SK-N-SH treated with all-trans-retinoic acid at 6 μM for 48 hours (cell line): Measurements from ENCODE around the gene KCTD1.

Experiments used
- PATZ1 ChIP-seq: fragments of 250-450 bp; sonication (Bioruptor Pico); IDR thresholded peaks from 2 replicates; pipeline ENCODE4 v1.8.0; 2020; ENCODE audit warnings: mild to moderate bottlenecking, moderate library complexity, borderline replicate concordance
- POU6F1 ChIP-seq: fragments of 250-450 bp; sonication (Bioruptor Pico); IDR thresholded peaks from 2 replicates; pipeline ENCODE4 v1.8.0; 2021; ENCODE audit warnings: low read depth, mild to moderate bottlenecking, moderate library complexity, borderline replicate concordance
- ZFP3 ChIP-seq: fragments of 250-450 bp; sonication (Bioruptor Pico); IDR thresholded peaks from 2 replicates; pipeline ENCODE4 v1.5.0; 2020; ENCODE audit warnings: mild to moderate bottlenecking, moderate library complexity
- ZFP30 ChIP-seq: fragments of 450-650 bp; formaldehyde crosslinking; IDR thresholded peaks from 2 replicates; pipeline ENCODE4 v1.5.0; 2022; ENCODE audit warnings: mild to moderate bottlenecking, moderate library complexity
- ZNF565 ChIP-seq: fragments of 450-650 bp; formaldehyde crosslinking; conservative IDR thresholded peaks from 2 replicates; pipeline ENCODE4 v1.5.0; 2020; ENCODE audit warnings: low read depth, mild to moderate bottlenecking, moderate library complexity
- ZNF8 ChIP-seq: fragments of 450-650 bp; formaldehyde crosslinking; IDR thresholded peaks from 2 replicates; pipeline ENCODE4 v1.5.0; 2020; ENCODE audit warnings: mild to moderate bottlenecking, moderate library complexity

- TF ChIP-seq PATZ1 (CRISPR knock-in tag) = no peak
- no peak for TF ChIP-seq ZFP3 (CRISPR knock-in tag)
- TF ChIP-seq ZNF565 (CRISPR knock-in tag) = no peak
- no peak for TF ChIP-seq ZNF8 (CRISPR knock-in tag)
- no peak for TF ChIP-seq POU6F1 (CRISPR knock-in tag)
- TF ChIP-seq ZFP30 (CRISPR knock-in tag) = no peak
Measured at GRCh38 chr18:26419746-26420145, 128.6 kb downstream of the KCTD1 start.
